ENCODE measurements around the gene LIMD2. TPM values are rescaled to one million over a fixed set of nuclear protein-coding genes. Genes with fewer than 3 reads are reported as not detected.

The LIMD2 gene
- total RNA-seq, 1 experiment from 2014 or later, result 20.7 TPM

Other genes starting within 250 kb of the LIMD2 start
- not detected in 2 replicates for gene ACE, start 223.1 kb downstream of the LIMD2 start, total RNA-seq (2014; rRNA removed; shearing (Covaris generic))
- not detected in 2 replicates for gene KCNH6, start 176.8 kb downstream of the LIMD2 start, total RNA-seq (2014; rRNA removed; shearing (Covaris generic))
- 28.0 and 37.1 TPM in 2 replicates for gene DCAF7, start 149.6 kb downstream of the LIMD2 start, total RNA-seq (2014; rRNA removed; shearing (Covaris generic))
- 32.6 and 35.0 TPM in 2 replicates for gene TACO1, start 99.2 kb downstream of the LIMD2 start, total RNA-seq (2014; rRNA removed; shearing (Covaris generic))
- 26.0 and 33.1 TPM in 2 replicates for gene MAP3K3, start 77.7 kb downstream of the LIMD2 start, total RNA-seq (2014; rRNA removed; shearing (Covaris generic))
- gene STRADA, start 41.7 kb upstream of the LIMD2 start, total RNA-seq (2014; rRNA removed; shearing (Covaris generic)), result 13.2 and 13.8 TPM in 2 replicates
- gene CCDC47, start 73.5 kb upstream of the LIMD2 start, total RNA-seq (2014; rRNA removed; shearing (Covaris generic)), result 52.1 and 78.0 TPM in 2 replicates
- gene DDX42, start 74.0 kb upstream of the LIMD2 start, total RNA-seq (2014; rRNA removed; shearing (Covaris generic)), result 36.9 and 44.9 TPM in 2 replicates
- 79.2 and 110 TPM in 2 replicates for gene PSMC5, start 127.3 kb upstream of the LIMD2 start, total RNA-seq (2014; rRNA removed; shearing (Covaris generic))
- gene FTSJ3, start 127.5 kb upstream of the LIMD2 start, total RNA-seq (2014; rRNA removed; shearing (Covaris generic)), result 142 and 158 TPM in 2 replicates
- gene SMARCD2, start 142.6 kb upstream of the LIMD2 start, total RNA-seq (2014; rRNA removed; shearing (Covaris generic)), result 99.5 and 106 TPM in 2 replicates
- not detected in 2 replicates for gene CSH2, start 173.6 kb upstream of the LIMD2 start, total RNA-seq (2014; rRNA removed; shearing (Covaris generic))
- gene GH2, start 181.8 kb upstream of the LIMD2 start, total RNA-seq (2014; rRNA removed; shearing (Covaris generic)), result not detected in 2 replicates
- not detected in 2 replicates for gene CSH1, start 196.4 kb upstream of the LIMD2 start, total RNA-seq (2014; rRNA removed; shearing (Covaris generic))
- not detected in 2 replicates for gene CSHL1, start 211.1 kb upstream of the LIMD2 start, total RNA-seq (2014; rRNA removed; shearing (Covaris generic))
- not detected in 2 replicates for gene GH1, start 218.7 kb upstream of the LIMD2 start, total RNA-seq (2014; rRNA removed; shearing (Covaris generic))
- 0.10 and 0.33 TPM in 2 replicates for gene CD79B, start 232.2 kb upstream of the LIMD2 start, total RNA-seq (2014; rRNA removed; shearing (Covaris generic))